Right atrium auricular region (tissue), 2 donors: Measurements from ENCODE around the gene RASL12. TPM values are rescaled to one million over a fixed set of nuclear protein-coding genes. Genes with fewer than 3 reads are reported as not detected.
A peak's percentile ranks its signal among the peaks of the same experiment; 100 is the strongest.
"Not testable (repeated sequence)": the region's sequence is repeated elsewhere in the genome, so short reads cannot be mapped to it uniquely, and the experiment has no call there.

Experiments
- DNase-seq: peaks from one replicate; pipeline ENCODE4 v3.0.0-alpha.2; 2019; ENCODE audit warnings: low spot score
- H3K27ac ChIP-seq, 2 donors: fragments of 200-600 bp; sonication (generic); 1 replicate in 1 of 2; 2 replicates in 1 of 2; pipeline ENCODE4 v1.5.1; 2016 to 2019
- H3K27me3 ChIP-seq, 2 donors: fragments of 200-600 bp; sonication (generic); one replicate each; pipeline versions ENCODE4 v1.5.1 to v1.6.0; 2017 to 2019
- H3K36me3 ChIP-seq: fragments of 200-600 bp; sonication (generic); one replicate; pipeline ENCODE4 v1.5.1; 2016
- H3K4me1 ChIP-seq, 2 donors: fragments of 200-600 bp; sonication (generic); one replicate each; pipeline versions ENCODE4 v1.5.1 to v1.6.0; 2017 to 2019
- H3K4me3 ChIP-seq, 2 donors: fragments of 200-600 bp; sonication (generic); 1 replicate in 1 of 2; 2 replicates in 1 of 2; pipeline ENCODE4 v1.5.1; 2017 to 2019; ENCODE audit warnings: mild to moderate bottlenecking in 1 of 2, moderate library complexity in 1 of 2
- H3K9me3 ChIP-seq, 2 donors: fragments of 200-600 bp; sonication (generic); one replicate each; pipeline ENCODE4 v1.5.1; 2019
- total RNA-seq, 2 donors: library from RNA; depleted of rRNA; stranded (reverse); fragments of >200 nt; gene quantifications; one replicate each; pipeline ENCODE4 v1.1.0, GENCODE V29; 2016
- TF ChIP-seq, protein P1 (sequence below), 2 donors: fragments of 200-600 bp; sonication (generic); IDR thresholded peaks; one replicate each; pipeline ENCODE4 v1.5.1; 2019; ENCODE audit warnings: antibody characterized with exemption in 2 of 2

The RASL12 gene
- total RNA-seq, 2 donors from 2014 or later: 83.3 to 183 TPM

- Histone ChIP-seq H3K27me3 (no peaks in the 10 kb centered on the region), H3K4me1 (peaks cover 0 to 68% of the 10 kb centered on the region in 2 donors), H3K36me3 (no peaks in the 10 kb centered on the region), H3K27ac (peak overlapping the region; percentile 58 to 98), H3K9me3 (no peaks in the 10 kb centered on the region), H3K4me3 (no peak overlapping the region)
- TF ChIP-seq, protein P1, sequence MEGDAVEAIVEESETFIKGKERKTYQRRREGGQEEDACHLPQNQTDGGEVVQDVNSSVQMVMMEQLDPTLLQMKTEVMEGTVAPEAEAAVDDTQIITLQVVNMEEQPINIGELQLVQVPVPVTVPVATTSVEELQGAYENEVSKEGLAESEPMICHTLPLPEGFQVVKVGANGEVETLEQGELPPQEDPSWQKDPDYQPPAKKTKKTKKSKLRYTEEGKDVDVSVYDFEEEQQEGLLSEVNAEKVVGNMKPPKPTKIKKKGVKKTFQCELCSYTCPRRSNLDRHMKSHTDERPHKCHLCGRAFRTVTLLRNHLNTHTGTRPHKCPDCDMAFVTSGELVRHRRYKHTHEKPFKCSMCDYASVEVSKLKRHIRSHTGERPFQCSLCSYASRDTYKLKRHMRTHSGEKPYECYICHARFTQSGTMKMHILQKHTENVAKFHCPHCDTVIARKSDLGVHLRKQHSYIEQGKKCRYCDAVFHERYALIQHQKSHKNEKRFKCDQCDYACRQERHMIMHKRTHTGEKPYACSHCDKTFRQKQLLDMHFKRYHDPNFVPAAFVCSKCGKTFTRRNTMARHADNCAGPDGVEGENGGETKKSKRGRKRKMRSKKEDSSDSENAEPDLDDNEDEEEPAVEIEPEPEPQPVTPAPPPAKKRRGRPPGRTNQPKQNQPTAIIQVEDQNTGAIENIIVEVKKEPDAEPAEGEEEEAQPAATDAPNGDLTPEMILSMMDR (IDR thresholded peaks at IDR 0.05): no peak
- DNase-seq: no peak
Measured at GRCh38 chr15:65081270-65081669, 13.5 kb upstream of the RASL12 start.

DNA sequence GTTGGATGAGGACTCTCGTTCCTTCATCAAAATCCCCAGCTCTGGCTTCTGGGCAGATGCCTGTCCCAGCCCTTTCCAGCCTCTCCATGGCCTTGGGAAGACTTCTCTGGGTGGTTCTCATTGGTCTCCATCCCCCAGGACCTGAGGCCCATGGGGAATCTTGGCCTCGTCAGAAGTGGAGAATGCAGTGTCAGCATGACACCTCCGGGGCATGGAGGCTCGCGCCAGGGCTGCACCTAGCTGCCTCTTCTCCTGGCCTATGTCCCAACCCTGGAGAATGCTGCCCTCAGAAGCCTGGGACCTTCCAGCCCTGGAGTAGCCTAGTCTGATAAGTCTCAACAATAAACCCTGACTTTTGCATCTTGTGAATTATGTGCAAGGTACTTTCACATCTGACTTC is 11.8 kb upstream of the RASL12 start:
- Histone ChIP-seq H3K9me3 (no peaks in the 10 kb centered on the region), H3K36me3 (no peaks in the 10 kb centered on the region), H3K27ac (peak overlapping the region in 1 of 2 donors; percentile 98), H3K27me3 (no peaks in the 10 kb centered on the region), H3K4me3 (no peak overlapping the region), H3K4me1 (peaks cover 0 to 54% of the 10 kb centered on the region in 2 donors)
- TF ChIP-seq, protein P1 (IDR thresholded peaks at IDR 0.05): no peak
- DNase-seq: no peak

GRCh38 chr15:65077981-65078352 is 10.2 kb upstream of the RASL12 start:
- peak overlapping the region; percentile 26 to 88 for H3K27ac ChIP-seq
- no peaks in the 10 kb centered on the region for H3K27me3 ChIP-seq
- peaks cover 0 to 40% of the 10 kb centered on the region in 2 donors for H3K4me1 ChIP-seq
- H3K36me3 ChIP-seq: no peaks in the 10 kb centered on the region
- TF ChIP-seq, protein P1 (IDR thresholded peaks at IDR 0.05): peak; percentile 18 to 68
- H3K4me3 ChIP-seq: no peak overlapping the region
- no peaks in the 10 kb centered on the region for H3K9me3 ChIP-seq
- DNase-seq: no peak

DNA sequence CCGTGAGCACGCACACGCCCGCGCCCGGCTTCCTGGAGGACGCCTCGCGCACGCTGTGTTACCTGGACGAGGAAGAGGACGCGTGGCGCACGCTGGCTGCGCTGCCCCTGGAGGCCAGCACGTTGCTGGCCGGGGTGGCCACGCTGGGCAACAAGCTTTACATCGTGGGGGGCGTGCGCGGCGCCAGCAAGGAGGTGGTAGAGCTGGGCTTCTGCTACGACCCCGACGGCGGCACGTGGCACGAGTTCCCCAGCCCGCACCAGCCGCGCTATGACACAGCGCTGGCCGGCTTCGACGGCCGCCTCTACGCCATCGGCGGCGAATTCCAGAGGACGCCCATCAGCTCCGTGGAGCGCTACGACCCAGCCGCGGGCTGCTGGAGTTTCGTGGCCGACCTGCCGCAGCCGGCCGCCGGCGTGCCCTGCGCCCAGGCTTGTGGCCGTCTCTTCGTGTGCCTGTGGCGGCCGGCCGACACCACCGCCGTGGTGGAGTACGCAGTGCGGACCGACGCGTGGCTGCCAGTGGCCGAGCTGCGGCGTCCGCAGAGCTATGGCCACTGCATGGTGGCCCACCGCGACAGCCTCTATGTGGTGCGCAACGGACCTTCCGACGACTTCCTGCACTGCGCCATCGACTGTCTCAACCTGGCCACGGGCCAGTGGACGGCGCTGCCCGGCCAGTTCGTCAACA is 9.6 kb upstream of the RASL12 start:
- H3K27ac ChIP-seq: peak overlapping the region in 1 of 2 donors; percentile 88
- H3K9me3 ChIP-seq: no peaks in the 10 kb centered on the region
- H3K27me3 ChIP-seq: no peaks in the 10 kb centered on the region
- peaks cover 0 to 37% of the 10 kb centered on the region in 2 donors for H3K4me1 ChIP-seq
- H3K36me3 ChIP-seq: no peaks in the 10 kb centered on the region
- TF ChIP-seq, protein P1 (IDR thresholded peaks at IDR 0.05): no peak
- no peak for DNase-seq
- H3K4me3 ChIP-seq: no peak overlapping the region

DNA sequence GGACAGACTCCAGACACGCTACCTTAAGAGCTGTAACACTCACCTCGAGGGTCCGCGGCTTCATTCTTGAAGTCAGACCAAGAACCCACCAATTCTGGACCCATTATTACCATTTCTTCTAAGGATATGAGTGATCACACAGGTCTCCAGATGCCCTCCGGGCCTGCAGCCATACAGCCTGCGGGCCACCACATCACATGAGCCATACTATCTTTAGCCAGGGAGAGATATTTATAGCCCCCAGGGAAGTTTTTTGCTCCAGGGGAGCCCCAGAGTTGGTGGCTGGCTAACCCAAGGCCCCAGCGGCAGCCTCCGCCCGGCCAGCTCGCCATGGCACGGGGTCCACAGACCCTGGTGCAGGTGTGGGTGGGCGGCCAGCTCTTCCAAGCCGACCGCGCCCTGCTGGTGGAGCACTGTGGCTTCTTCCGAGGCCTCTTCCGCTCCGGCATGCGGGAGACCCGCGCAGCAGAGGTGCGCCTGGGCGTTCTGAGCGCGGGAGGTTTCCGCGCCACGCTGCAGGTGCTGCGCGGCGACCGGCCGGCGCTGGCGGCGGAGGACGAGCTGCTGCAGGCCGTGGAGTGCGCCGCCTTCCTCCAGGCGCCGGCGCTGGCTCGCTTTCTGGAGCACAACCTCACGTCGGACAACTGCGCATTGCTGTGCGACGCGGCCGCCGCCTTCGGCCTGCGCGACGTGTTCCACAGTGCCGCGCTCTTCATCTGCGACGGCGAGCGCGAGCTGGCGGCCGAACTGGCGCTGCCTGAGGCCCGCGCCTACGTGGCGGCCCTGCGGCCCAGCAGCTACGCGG is 8.9 kb upstream of the RASL12 start, which contains the start of gene KBTBD13:
TSS of gene KBTBD13 (plus strand) at position 261 of the 805 bp plus-strand sequence. CDS start at position 331, 70 bp downstream.
- Histone ChIP-seq H3K36me3 (no peaks in the 10 kb centered on the region), H3K9me3 (no peaks in the 10 kb centered on the region), H3K27ac (peak within 1 kb of the TSS; percentile 69 to 88), H3K27me3 (no peaks in the 10 kb centered on the region), H3K4me1 (peaks cover 0 to 39% of the 10 kb centered on the region in 2 donors), H3K4me3 (no peak within 1 kb of the TSS)
- DNase-seq: no peak
- TF ChIP-seq, protein P1 (IDR thresholded peaks at IDR 0.05): no peak

DNA sequence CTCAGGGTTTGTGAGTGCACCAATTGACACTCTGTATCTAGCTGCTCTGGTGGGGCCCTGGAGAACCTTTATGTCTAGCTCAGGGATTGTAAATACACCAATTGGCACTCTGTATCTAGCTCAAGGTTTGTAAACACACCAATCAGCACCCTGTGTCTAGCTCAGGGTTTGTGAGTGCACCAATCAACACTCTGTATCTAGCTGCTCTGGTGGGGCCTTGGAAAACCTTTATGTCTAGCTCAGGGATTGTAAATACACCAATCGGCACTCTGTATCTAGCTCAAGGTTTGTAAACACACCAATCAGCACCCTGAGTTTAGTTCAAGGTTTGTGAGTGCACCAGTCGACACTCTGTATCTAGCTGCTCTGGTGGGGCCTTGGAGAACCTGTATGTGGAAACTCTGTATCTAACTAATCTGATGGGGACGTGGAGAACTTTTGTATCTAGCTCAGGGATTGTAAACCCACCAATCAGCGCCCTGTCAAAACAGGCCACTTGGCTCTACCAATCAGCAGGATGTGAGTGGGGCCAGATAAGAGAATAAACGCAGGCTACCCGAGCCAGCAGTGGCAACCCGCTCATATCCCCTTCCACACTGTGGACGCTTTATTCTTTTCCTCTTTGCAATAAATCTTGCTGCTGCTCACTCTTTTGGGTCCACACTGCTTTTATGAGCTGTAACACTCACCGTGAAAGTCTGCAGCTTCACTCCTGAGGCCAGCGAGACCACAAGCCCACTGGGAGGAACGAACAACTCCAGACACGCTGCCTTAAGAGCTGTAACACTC is 8.0 kb upstream of the RASL12 start:
- Histone ChIP-seq H3K27ac (peak overlapping the region; percentile 69 to 88), H3K4me1 (peaks cover 0 to 39% of the 10 kb centered on the region in 2 donors)
- H3K9me3 ChIP-seq, H3K27me3 ChIP-seq, DNase-seq, H3K4me3 ChIP-seq, H3K36me3 ChIP-seq: not testable (repeated sequence)

GRCh38 chr15:65074946-65075345 is 7.2 kb upstream of the RASL12 start:
- DNase-seq, H3K36me3 ChIP-seq, H3K9me3 ChIP-seq, H3K4me3 ChIP-seq, H3K27me3 ChIP-seq: not testable (repeated sequence)
- Histone ChIP-seq H3K27ac (peak overlapping the region in 1 of 2 donors; percentile 88), H3K4me1 (peaks cover 0 to 46% of the 10 kb centered on the region in 2 donors)
